Thyroid gland (tissue), 4 donors: ENCODE measurements around the gene PANK2.

Experiments used
- POLR2A ChIP-seq, 2 donors: fragments of 450-650 bp; IDR thresholded peaks; one replicate each; pipeline ENCODE4 v1.6.1; 2017; ENCODE audit warnings: antibody characterized with exemption in 2 of 2, mild to moderate bottlenecking in 2 of 2, moderate library complexity in 1 of 2
- TF ChIP-seq, protein P1 (sequence below), 6 experiments: fragments of 200-600 bp in 3 of 6; fragments of 450-650 bp in 3 of 6; sonication (generic) in 3 of 6; IDR thresholded peaks; one replicate each; pipeline ENCODE4 v1.5.1; 2016 to 2019; ENCODE audit warnings: antibody characterized with exemption in 6 of 6, mild to moderate bottlenecking in 2 of 6, inconsistent platforms in 1 of 6, moderate library complexity in 1 of 6

- TF ChIP-seq, protein P1, sequence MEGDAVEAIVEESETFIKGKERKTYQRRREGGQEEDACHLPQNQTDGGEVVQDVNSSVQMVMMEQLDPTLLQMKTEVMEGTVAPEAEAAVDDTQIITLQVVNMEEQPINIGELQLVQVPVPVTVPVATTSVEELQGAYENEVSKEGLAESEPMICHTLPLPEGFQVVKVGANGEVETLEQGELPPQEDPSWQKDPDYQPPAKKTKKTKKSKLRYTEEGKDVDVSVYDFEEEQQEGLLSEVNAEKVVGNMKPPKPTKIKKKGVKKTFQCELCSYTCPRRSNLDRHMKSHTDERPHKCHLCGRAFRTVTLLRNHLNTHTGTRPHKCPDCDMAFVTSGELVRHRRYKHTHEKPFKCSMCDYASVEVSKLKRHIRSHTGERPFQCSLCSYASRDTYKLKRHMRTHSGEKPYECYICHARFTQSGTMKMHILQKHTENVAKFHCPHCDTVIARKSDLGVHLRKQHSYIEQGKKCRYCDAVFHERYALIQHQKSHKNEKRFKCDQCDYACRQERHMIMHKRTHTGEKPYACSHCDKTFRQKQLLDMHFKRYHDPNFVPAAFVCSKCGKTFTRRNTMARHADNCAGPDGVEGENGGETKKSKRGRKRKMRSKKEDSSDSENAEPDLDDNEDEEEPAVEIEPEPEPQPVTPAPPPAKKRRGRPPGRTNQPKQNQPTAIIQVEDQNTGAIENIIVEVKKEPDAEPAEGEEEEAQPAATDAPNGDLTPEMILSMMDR (IDR thresholded peaks at IDR 0.05), result no peak
- no peak for TF ChIP-seq POLR2A (IDR thresholded peaks at IDR 0.05)
Observed at GRCh38 chr20:3876000-3876399, 13.2 kb upstream of the PANK2 start.
